Stimulated activated CD4-positive, alpha-beta T cell treated with anti-CD3 and anti-CD28 coated beads, Interleukin-1b, Interleukin-23, amount 100 ng/mL, for 4 hours (primary cell): ENCODE data around the gene MACROD2.
"Not testable (repeated sequence)": the region's sequence is repeated elsewhere in the genome, so short reads cannot be mapped to it uniquely, and the experiment has no call there.

ENCODE experiments used
- DNase-seq, 2 donors: peaks; one replicate each; pipeline ENCODE4 v3.0.0-alpha.2; 2020; ENCODE audit warnings: low read depth in 2 of 2

MACROD2 gene

GRCh38 chr20:15339264-15339663 lies 1343.9 kb downstream of the MACROD2 start:
- DNase-seq: no peak

- no peak for DNase-seq
Observed at GRCh38 chr20:15342991-15343523, 1347.7 kb downstream of the MACROD2 start.

- no peak for DNase-seq
Observed at GRCh38 chr20:15345287-15345686, 1350.0 kb downstream of the MACROD2 start.

GRCh38 chr20:15346657-15347280 lies 1351.5 kb downstream of the MACROD2 start:
- DNase-seq: no peak

GRCh38 chr20:15359056-15359455 lies 1363.7 kb downstream of the MACROD2 start:
- no peak for DNase-seq

GRCh38 chr20:15362849-15363248 lies 1367.5 kb downstream of the MACROD2 start:
- no peak for DNase-seq

- DNase-seq: no peak
Observed at GRCh38 chr20:15364781-15365180, 1369.5 kb downstream of the MACROD2 start.

- no peak for DNase-seq
Observed at GRCh38 chr20:15370370-15370769, 1375.1 kb downstream of the MACROD2 start.

GRCh38 chr20:15374682-15375081 lies 1379.4 kb downstream of the MACROD2 start:
- no peak for DNase-seq

- DNase-seq: no peak
Observed at GRCh38 chr20:15375836-15376235, 1380.5 kb downstream of the MACROD2 start.

GRCh38 chr20:15377603-15378002 lies 1382.3 kb downstream of the MACROD2 start:
- not testable (repeated sequence) for DNase-seq

- no peak for DNase-seq
Observed at GRCh38 chr20:15378151-15378550, 1382.8 kb downstream of the MACROD2 start.

- DNase-seq: no peak
Observed at GRCh38 chr20:15379681-15380296, 1384.5 kb downstream of the MACROD2 start.

GRCh38 chr20:15380770-15381169 lies 1385.5 kb downstream of the MACROD2 start:
- DNase-seq: no peak

GRCh38 chr20:15387228-15387627 lies 1391.9 kb downstream of the MACROD2 start:
- DNase-seq: no peak

- no peak for DNase-seq
Observed at GRCh38 chr20:15395457-15395856, 1400.1 kb downstream of the MACROD2 start.

- no peak for DNase-seq
Observed at GRCh38 chr20:15396026-15396425, 1400.7 kb downstream of the MACROD2 start.

- DNase-seq: no peak
Observed at GRCh38 chr20:15396900-15397299, 1401.6 kb downstream of the MACROD2 start.

GRCh38 chr20:15399781-15400180 lies 1404.5 kb downstream of the MACROD2 start:
- DNase-seq: no peak

- no peak for DNase-seq
Observed at GRCh38 chr20:15406072-15406471, 1410.8 kb downstream of the MACROD2 start.

- DNase-seq: no peak
Observed at GRCh38 chr20:15411781-15412180, 1416.5 kb downstream of the MACROD2 start.

GRCh38 chr20:15415908-15416307 lies 1420.6 kb downstream of the MACROD2 start:
- DNase-seq: no peak

GRCh38 chr20:15419856-15420255 lies 1424.5 kb downstream of the MACROD2 start:
- no peak for DNase-seq
